Endothelial cell of umbilical vein (primary cell): Measurements from ENCODE around the gene IL25.

ENCODE experiments used
- CTCF ChIP-seq, 2 donors: IDR thresholded peaks; 1 replicate in 1 of 2; 2 replicates in 1 of 2; pipeline ENCODE4 v1.5.1; 2011; ENCODE audit warnings: low read length in 2 of 2, mild to moderate bottlenecking in 2 of 2, moderate library complexity in 2 of 2, control low read depth in 1 of 2, inconsistent platforms in 1 of 2, low read depth in 1 of 2; ENCODE audit not compliant: insufficient read depth in 1 of 2; ENCODE audit errors: extremely low read depth in 1 of 2
- EZH2 ChIP-seq: IDR thresholded peaks from 2 replicates; pipeline ENCODE4 v1.6.1; 2012; ENCODE audit warnings: borderline replicate concordance, low read depth, mild to moderate bottlenecking, moderate library complexity, low read length, inconsistent platforms; ENCODE audit not compliant: severe bottlenecking
- FOS ChIP-seq: IDR thresholded peaks from 2 replicates; pipeline ENCODE4 v1.6.1; 2011; ENCODE audit warnings: mild to moderate bottlenecking, low read length, moderate library complexity, borderline replicate concordance; ENCODE audit not compliant: insufficient read depth
- MAX ChIP-seq: IDR thresholded peaks from 2 replicates; pipeline ENCODE4 v1.6.1; 2011; ENCODE audit not compliant: insufficient read depth, insufficient read length
- MYC ChIP-seq: IDR thresholded peaks from one replicate; pipeline ENCODE4 v1.6.1; 2011; ENCODE audit warnings: mild to moderate bottlenecking, low read depth, low read length
- POLR2A ChIP-seq: IDR thresholded peaks from 2 replicates; pipeline ENCODE4 v1.6.1; 2012; ENCODE audit warnings: low read depth, mild to moderate bottlenecking, control low read depth, low read length
- POLR2AphosphoS5 ChIP-seq: IDR thresholded peaks from 2 replicates; pipeline ENCODE4 v1.6.1; 2012; ENCODE audit warnings: low read depth, mild to moderate bottlenecking, control low read depth, low read length, moderate library complexity; ENCODE audit not compliant: insufficient read depth

- TF ChIP-seq CTCF (IDR thresholded peaks at IDR 0.05; ENCODE audit: extremely low read depth in 1 of 2, insufficient read depth in 1 of 2, low read depth in 1 of 2, low read length in 2 of 2) (no peak), EZH2 (no peak), FOS (no peak), POLR2A (no peak), POLR2AphosphoS5 (no peak), MAX (no peak), MYC (no peak)
These were observed 28.7 kb downstream of the IL25 start for GRCh38 chr14:23401291-23401690.
